ENCODE measurements around the gene RNU1-2.
A peak's percentile ranks its signal among the peaks of the same experiment; 100 is the strongest.
"Not testable (repeated sequence)": the region's sequence is repeated elsewhere in the genome, so short reads cannot be mapped to it uniquely, and the experiment has no call there.

Gene RNU1-2

GRCh38 chr1:16888860-16889816, 6.6 kb upstream of the RNU1-2 start:
- peak; percentile 94 for DNase-seq

DNA sequence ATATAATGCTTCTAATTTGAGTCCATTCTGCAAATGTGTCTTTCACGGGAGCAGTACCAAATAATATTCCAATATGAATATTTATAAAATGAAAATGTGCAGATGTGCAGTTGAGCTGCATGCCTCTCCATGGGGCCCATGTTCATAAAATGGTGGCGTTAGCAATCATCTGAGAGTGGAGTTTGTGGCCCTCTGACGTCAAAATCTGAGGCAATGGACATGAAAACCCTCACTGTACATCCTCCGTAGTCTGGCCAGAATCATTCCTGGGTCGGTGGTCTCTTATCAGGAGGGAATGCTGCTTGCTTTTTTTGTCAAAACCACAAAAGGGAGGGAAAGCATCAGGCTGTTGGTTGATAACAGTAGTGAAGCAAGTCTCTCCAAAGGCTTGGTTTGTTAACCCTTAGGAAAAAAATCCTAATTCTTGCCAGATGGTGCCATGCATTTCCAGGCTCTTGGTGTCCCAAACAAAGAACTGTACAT, 5.2 kb upstream of the RNU1-2 start:
- not testable (repeated sequence) for DNase-seq

GRCh38 chr1:16891057-16891456, 4.7 kb upstream of the RNU1-2 start:
- not testable (repeated sequence) for DNase-seq

- DNase-seq: not testable (repeated sequence)
Observed at GRCh38 chr1:16892978-16893525, 2.7 kb upstream of the RNU1-2 start.

DNA sequence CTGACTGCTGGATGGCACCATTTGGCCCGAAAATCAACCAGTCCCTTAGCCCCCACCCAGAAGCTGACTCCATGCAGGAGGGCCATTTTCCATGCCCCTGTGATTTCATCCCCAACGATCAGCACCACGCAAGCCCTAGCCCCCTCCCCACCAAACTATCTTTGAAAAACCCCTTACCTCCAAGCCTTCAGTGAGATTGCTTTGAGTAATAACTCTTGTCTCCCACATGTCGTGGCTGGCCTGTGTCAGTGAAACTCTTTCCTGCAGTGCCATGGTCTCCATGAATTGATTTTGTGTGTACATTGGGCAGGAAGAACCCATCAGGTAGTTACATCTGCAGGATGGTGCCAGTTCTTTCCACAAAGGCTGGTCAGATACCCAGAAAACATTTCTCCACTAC, 2.0 kb upstream of the RNU1-2 start:
- not testable (repeated sequence) for DNase-seq

DNA sequence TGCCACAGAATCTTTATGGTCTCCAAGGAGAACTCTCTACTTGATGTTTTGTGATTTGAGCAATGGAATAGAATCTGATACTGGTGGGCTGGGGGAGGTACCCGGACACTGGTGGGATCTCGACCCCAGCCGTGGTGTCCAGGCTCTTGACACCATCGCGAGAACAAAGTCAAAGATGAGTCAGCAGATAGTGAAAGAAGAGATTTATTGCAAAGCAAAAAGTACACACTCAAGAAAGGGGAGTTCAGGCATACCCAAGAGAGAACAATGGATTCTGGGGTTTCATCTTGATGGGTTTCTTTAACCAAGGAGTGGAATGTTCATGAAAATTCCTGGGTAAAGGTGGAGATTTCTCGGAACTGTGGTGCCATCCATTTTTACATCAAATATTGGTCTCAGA, 1.4 kb upstream of the RNU1-2 start:
- DNase-seq: not testable (repeated sequence)

- not testable (repeated sequence) for DNase-seq
Observed at GRCh38 chr1:16895233-16895597, 565 bp upstream of the RNU1-2 start.

DNA sequence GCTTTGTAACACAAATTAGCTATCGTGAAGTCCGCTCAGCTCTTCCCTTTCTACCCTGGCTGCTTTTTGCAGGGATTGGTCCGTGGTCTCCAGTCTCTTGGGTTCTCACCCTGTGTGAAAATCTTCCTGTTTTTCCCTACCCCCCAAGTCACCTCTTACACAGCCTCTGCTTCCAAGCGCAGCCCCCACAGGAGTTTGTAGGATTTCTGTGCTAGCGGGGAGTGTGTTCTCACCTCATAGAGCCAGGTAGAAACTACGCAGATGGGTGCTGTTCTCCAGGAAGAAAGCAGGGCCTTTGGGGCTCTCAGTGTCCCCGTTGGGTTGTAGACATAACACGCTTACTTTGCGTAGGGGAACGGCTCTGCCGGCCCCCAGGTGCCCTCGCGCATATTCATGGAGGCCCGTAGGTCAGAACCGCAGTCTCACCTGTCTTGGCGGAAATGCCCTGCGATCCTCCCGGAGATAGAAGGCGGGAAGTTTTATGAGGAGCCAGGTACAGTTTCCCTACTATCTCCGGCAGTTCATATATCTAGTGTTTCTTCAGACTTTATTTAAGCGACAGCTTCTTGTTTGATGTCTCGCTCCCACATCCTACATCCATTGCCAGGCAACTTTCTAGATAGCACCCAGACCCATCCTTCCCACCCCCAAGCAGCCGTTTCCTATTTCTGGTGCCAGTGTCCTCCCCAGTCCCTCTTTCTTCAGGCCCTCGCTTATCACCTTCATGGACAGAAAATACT, 706 bp downstream of the RNU1-2 start:
- DNase-seq: peak; percentile 98

DNA sequence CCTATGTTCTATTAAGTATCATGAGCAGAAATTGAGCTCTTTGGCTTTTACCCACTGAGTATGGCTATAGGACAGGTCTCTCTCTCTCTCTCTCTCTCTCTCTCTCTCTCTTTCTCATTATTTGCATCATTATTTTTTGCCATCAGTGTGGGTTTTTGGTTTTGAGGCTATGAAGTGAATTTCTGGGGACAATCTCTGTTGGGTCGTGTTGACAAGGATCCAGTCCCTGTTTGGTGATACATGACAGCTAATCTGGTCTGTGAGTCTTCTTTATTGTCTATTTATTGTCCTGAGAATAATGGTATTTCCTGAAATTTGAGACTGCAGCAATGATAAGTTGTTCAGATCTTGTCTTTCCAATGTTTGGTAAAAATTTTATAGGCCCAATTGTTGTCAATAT, 1.9 kb downstream of the RNU1-2 start:
- not testable (repeated sequence) for DNase-seq

- not testable (repeated sequence) for DNase-seq
Observed at GRCh38 chr1:16898298-16898697, 2.5 kb downstream of the RNU1-2 start.

DNA sequence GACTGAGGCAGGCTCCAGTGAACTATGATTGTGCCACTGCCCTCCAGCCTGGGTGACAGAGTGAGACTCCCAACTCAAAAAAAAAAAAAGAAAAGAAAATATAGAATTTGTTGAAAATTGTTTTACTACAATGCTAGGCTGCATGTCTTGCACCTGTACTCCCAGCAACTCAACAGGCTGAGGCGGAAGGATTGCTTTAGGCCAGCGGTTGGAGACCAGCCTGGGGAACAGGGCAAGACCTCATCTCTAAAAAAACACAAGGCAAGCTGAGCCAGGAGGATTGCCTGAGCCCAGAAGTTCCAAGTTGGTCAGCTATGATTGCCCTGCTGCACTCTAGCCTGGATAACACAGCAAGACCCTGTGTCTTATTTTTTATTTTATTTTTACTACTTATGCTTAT, 3.2 kb downstream of the RNU1-2 start:
- DNase-seq: not testable (repeated sequence)

DNA sequence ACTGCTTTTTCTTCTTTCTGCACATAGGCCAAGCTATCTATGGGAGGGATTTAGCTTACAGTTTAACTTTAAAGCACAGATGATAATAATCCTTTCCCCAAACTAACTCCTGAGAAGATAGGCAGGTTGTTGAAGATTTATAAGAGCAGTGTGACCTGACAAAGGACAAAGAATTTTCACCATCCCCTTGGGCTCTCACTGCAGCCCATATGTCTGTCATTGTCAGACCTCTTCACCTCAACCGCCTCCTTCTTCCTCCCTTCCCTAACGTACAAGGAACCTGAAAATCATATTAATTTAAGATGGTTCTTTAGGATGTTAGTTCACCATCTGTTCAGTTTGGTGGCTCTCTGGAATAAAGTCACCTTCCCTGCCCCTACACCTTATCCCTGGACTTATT, 5.0 kb downstream of the RNU1-2 start:
- no peak for DNase-seq

DNA sequence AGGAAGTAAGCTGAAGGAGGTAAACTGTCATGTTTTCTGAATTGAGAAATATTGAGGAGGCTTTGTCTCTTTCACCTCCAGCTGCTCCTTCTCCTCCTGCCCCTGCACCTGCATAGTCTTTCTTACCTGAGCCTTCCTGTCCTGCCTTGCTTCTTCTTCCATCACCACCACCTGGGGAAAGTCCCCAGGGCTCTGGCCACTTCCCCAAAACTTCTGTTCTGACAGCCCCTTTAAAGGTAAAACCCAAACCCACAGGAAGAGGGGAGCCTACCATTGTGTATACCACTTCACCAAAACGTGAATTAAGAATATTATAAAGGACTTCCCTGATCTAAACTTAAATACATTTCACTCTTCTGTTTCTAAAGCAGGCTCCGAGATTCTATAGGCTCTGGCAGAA, 5.6 kb downstream of the RNU1-2 start:
- not testable (repeated sequence) for DNase-seq

GRCh38 chr1:16903054-16903453, 7.3 kb downstream of the RNU1-2 start:
- DNase-seq: peak; percentile 85

DNA sequence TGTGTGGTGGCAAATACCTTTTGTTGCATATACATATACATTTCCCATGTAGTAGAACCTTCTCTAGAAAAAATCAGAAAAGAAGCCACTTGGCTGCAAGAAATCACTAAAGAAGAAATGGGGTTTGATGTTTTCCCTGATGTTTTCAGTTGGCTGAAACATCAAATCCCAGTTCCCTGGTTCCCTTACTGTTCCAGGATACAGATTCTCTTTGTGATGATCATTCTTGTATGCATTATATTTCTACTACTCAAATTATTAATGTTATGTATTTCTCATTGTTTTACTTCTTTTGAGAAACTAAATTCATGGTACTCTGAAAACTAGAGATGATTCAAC, 7.6 kb downstream of the RNU1-2 start:
- no peak for DNase-seq

DNA sequence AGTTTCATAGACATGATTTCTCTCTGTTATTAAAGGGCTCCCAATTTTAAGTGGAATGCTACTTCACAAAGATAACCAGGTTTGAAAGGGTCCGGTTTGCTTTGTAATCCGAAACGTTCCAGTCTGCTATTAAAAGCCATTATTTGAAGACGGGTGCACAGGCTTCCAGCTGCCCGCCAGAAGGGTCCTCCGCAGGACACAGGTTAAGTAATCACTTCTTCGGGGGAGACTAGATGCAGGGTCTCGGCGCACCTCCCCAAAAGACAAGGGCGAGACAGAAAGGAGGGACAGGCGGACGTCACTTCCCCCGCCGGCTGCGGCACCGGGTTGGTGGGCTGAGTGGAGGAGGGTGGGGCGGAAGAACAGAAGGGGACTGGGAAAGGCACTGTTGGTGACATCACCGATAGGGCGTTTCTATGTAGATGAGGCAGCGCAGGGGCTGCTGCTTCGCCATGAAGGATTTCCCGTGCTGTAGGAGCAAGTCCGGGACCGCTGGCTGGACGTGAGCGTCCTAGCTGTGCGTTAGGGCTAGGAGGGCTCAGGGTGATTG, 8.9 kb downstream of the RNU1-2 start:
- DNase-seq: peak; percentile 98

- peak; percentile 80 for DNase-seq
Observed at GRCh38 chr1:16905110-16905867, 9.5 kb downstream of the RNU1-2 start.

- peak; percentile 69 for DNase-seq
Observed at GRCh38 chr1:16905868-16906702, 10.3 kb downstream of the RNU1-2 start.

- peak; percentile 45 for DNase-seq
Observed at GRCh38 chr1:16906873-16907272, 11.1 kb downstream of the RNU1-2 start.

DNA sequence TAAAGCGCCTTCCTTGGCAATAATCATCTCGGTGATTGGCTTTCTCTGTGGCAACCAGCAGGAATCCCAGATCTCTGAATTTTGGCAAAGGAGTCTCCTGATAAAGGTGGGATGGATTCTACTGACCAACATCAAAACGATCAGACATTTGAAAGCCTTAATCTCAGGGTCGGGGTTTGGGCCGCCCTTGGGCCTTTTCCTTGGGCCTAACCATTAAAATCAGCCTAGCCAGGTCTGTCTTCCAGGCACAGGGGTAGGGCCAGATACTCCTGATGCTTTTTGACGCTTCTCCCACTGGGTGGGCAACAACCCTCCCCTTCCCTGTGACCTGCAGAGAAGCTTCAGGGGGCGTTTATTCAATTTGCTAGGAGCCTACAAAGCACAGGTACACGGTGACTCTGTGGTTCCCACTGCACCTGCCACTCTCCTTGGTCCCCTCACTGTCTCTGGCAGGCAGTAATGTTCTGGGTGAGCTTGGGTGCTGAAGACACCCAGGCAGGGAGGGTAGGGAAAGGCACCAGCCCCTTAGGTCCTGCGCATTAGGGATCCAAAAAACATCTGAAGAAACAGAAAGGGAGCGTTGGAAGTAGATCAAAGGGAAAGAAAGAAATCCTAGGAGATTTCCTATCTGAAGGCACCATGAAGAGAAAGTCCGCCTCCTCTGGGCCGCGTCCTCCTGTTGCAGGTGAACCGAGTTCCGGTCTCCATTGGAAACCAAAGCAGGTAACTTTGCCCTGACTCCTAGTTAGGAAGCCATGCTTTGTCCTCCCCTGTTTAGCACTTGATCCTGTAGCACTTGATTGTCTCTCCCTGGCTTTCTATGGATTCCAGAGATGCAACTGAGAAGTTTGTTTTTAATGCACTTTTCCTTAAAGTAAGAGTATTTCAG, 12.3 kb downstream of the RNU1-2 start:
- no peak for DNase-seq
